GM18517 (cell line): ENCODE data around the gene RPN2.
A peak's percentile ranks its signal among the peaks of the same experiment; 100 is the strongest.

ENCODE experiments used
- ATAC-seq: cut with Tn5 transposase; IDR thresholded peaks from one replicate; pipeline ENCODE4 v1.9.1; 2021; ENCODE audit warnings: mild to moderate bottlenecking, moderate library complexity; ENCODE audit not compliant: unreplicated experiment

Gene RPN2

GRCh38 chr20:37179683-37180524 lies 774 bp downstream of the RPN2 start:
- no peak for ATAC-seq

- ATAC-seq: no peak
Measured at GRCh38 chr20:37185686-37186085, 6.6 kb downstream of the RPN2 start.

- ATAC-seq: no peak
Measured at GRCh38 chr20:37188787-37189186, 9.7 kb downstream of the RPN2 start.

GRCh38 chr20:37189416-37190016 lies 10.4 kb downstream of the RPN2 start:
- ATAC-seq: no peak

GRCh38 chr20:37190354-37191112 lies 11.4 kb downstream of the RPN2 start:
- ATAC-seq: no peak

GRCh38 chr20:37192137-37192854 lies 13.2 kb downstream of the RPN2 start:
- peak; percentile 57 for ATAC-seq

- no peak for ATAC-seq
Measured at GRCh38 chr20:37193226-37193625, 14.1 kb downstream of the RPN2 start.

GRCh38 chr20:37193821-37194220 lies 14.7 kb downstream of the RPN2 start:
- ATAC-seq: no peak

GRCh38 chr20:37194621-37195417 lies 15.7 kb downstream of the RPN2 start:
- ATAC-seq: no peak

GRCh38 chr20:37198932-37199660 lies 20.0 kb downstream of the RPN2 start:
- ATAC-seq: no peak

- no peak for ATAC-seq
Measured at GRCh38 chr20:37200376-37200775, 21.2 kb downstream of the RPN2 start.

GRCh38 chr20:37200926-37201826 lies 22.0 kb downstream of the RPN2 start:
- no peak for ATAC-seq

- ATAC-seq: no peak
Measured at GRCh38 chr20:37201827-37202162, 22.7 kb downstream of the RPN2 start.

GRCh38 chr20:37202267-37202943 lies 23.3 kb downstream of the RPN2 start:
- ATAC-seq: no peak

GRCh38 chr20:37204056-37204455 lies 24.9 kb downstream of the RPN2 start:
- ATAC-seq: no peak

- no peak for ATAC-seq
Measured at GRCh38 chr20:37205130-37205529, 26.0 kb downstream of the RPN2 start.

GRCh38 chr20:37205794-37206193 lies 26.7 kb downstream of the RPN2 start:
- ATAC-seq: no peak

- no peak for ATAC-seq
Measured at GRCh38 chr20:37207171-37207570, 28.0 kb downstream of the RPN2 start.
